H9 (cell line): ENCODE results near the gene GPR82. TPM values are rescaled to one million over a fixed set of nuclear protein-coding genes. Genes with fewer than 3 reads are reported as not detected.

Experiments
- DNase-seq: peaks from one replicate; pipeline ENCODE4 v3.0.0-alpha.2; 2017
- H2AFZ ChIP-seq: one replicate; pipeline ENCODE4 v1.6.1; 2013; ENCODE audit warnings: mild to moderate bottlenecking, low read length, control low read depth, moderate library complexity
- H2AK5ac ChIP-seq: 2 replicates; pipeline ENCODE4 v1.6.1; 2013; ENCODE audit warnings: low read length, control low read depth, mixed read lengths; ENCODE audit not compliant: insufficient read length
- H2BK120ac ChIP-seq: one replicate; pipeline ENCODE4 v1.6.1; 2013; ENCODE audit warnings: low read depth, mild to moderate bottlenecking, low read length, control low read depth, inconsistent platforms; ENCODE audit not compliant: poor library complexity, severe bottlenecking
- H2BK12ac ChIP-seq: 2 replicates; pipeline ENCODE4 v1.6.1; 2013; ENCODE audit warnings: low read length, control low read depth, mixed read lengths, low read depth; ENCODE audit not compliant: insufficient read length
- H2BK15ac ChIP-seq: 2 replicates; pipeline ENCODE4 v1.6.1; 2013; ENCODE audit warnings: low read depth, low read length, control low read depth
- H2BK20ac ChIP-seq: one replicate; pipeline ENCODE4 v1.6.1; 2013; ENCODE audit warnings: low read depth, mild to moderate bottlenecking, low read length, control low read depth, inconsistent platforms; ENCODE audit not compliant: poor library complexity, severe bottlenecking
- H2BK5ac ChIP-seq: 2 replicates; pipeline ENCODE4 v1.6.1; 2013; ENCODE audit warnings: low read length, control low read depth, mixed read lengths; ENCODE audit not compliant: insufficient read length
- H3K14ac ChIP-seq: 2 replicates; pipeline ENCODE4 v1.6.1; 2013; ENCODE audit warnings: low read length, control low read depth; ENCODE audit not compliant: insufficient read depth
- H3K18ac ChIP-seq: 2 replicates; pipeline ENCODE4 v1.6.1; 2013; ENCODE audit warnings: low read depth, mild to moderate bottlenecking, mixed read lengths, low read length, control low read depth; ENCODE audit not compliant: insufficient read length
- H3K23ac ChIP-seq: 2 replicates; pipeline ENCODE4 v1.6.1; 2013; ENCODE audit warnings: low read length, control low read depth, mixed read lengths, low read depth; ENCODE audit not compliant: insufficient read length
- H3K23me2 ChIP-seq: 2 replicates; pipeline ENCODE4 v1.6.1; 2013; ENCODE audit warnings: low read depth, mild to moderate bottlenecking, mixed read lengths, low read length, control low read depth; ENCODE audit not compliant: insufficient read length, poor library complexity, severe bottlenecking
- H3K27ac ChIP-seq: 2 replicates; pipeline ENCODE4 v1.5.1; 2013; ENCODE audit warnings: low read length, control low read depth, mixed read lengths, low read depth; ENCODE audit not compliant: insufficient read length
- H3K27me3 ChIP-seq: 2 replicates; pipeline ENCODE4 v1.6.1; 2013; ENCODE audit warnings: low read length, control low read depth, inconsistent platforms; ENCODE audit not compliant: insufficient read depth
- H3K4ac ChIP-seq: 2 replicates; pipeline ENCODE4 v1.6.1; 2013; ENCODE audit warnings: low read depth, mild to moderate bottlenecking, control low read depth, inconsistent platforms, low read length, moderate library complexity
- H3K4me1 ChIP-seq: 2 replicates; pipeline ENCODE4 v1.6.1; 2013; ENCODE audit warnings: low read length, control low read depth, inconsistent platforms; ENCODE audit not compliant: insufficient read depth
- H3K4me2 ChIP-seq: 2 replicates; pipeline ENCODE4 v1.6.1; 2013; ENCODE audit warnings: low read length, control low read depth, mixed read lengths; ENCODE audit not compliant: insufficient read length, insufficient read depth
- H3K56ac ChIP-seq: 2 replicates; pipeline ENCODE4 v1.6.1; 2013; ENCODE audit warnings: low read depth, mild to moderate bottlenecking, mixed read lengths, low read length, control low read depth; ENCODE audit not compliant: insufficient read length
- H3K79me1 ChIP-seq: 2 replicates; pipeline ENCODE4 v1.6.1; 2013; ENCODE audit warnings: low read depth, mild to moderate bottlenecking, moderate library complexity, low read length, control low read depth, inconsistent platforms; ENCODE audit not compliant: insufficient read depth, poor library complexity, severe bottlenecking
- H3K79me2 ChIP-seq: 2 replicates; pipeline ENCODE4 v1.6.1; 2013; ENCODE audit warnings: low read length, control low read depth, inconsistent platforms; ENCODE audit not compliant: insufficient read depth
- H3K9ac ChIP-seq: 2 replicates; pipeline ENCODE4 v1.6.1; 2013; ENCODE audit warnings: low read length, control low read depth, mixed read lengths; ENCODE audit not compliant: insufficient read length; ENCODE audit errors: extremely low read depth
- H3K9me3 ChIP-seq: one replicate; pipeline ENCODE4 v1.6.1; 2013; ENCODE audit warnings: low read depth, low read length, inconsistent platforms; ENCODE audit not compliant: control insufficient read depth
- H3T11ph ChIP-seq: one replicate; pipeline ENCODE4 v1.6.1; 2013; ENCODE audit warnings: mild to moderate bottlenecking, low read length, control low read depth, inconsistent platforms
- H4K20me1 ChIP-seq: one replicate; pipeline ENCODE4 v1.6.1; 2013; ENCODE audit not compliant: control insufficient read depth, insufficient read length, insufficient read depth
- H4K5ac ChIP-seq: 2 replicates; pipeline ENCODE4 v1.6.1; 2013; ENCODE audit warnings: low read depth, mild to moderate bottlenecking, mixed read lengths, low read length, control low read depth; ENCODE audit not compliant: insufficient read length
- H4K8ac ChIP-seq: replicated peaks from 2 replicates; pipeline ENCODE4 v1.6.1; 2013; ENCODE audit warnings: low read length, control low read depth, mixed read lengths, low read depth; ENCODE audit not compliant: insufficient read length
- H4K91ac ChIP-seq: 2 replicates; pipeline ENCODE4 v1.6.1; 2013; ENCODE audit warnings: low read depth, mild to moderate bottlenecking, moderate library complexity, mixed read lengths, low read length, control low read depth; ENCODE audit not compliant: insufficient read length
- H3K27ac Mint-ChIP-seq, 3 experiments: 2 replicates in 2 of 3; 3 replicates in 1 of 3; pipeline ENCODE4 v1.8.0; 2020 to 2021; ENCODE audit warnings: mixed read lengths in 3 of 3, mild to moderate bottlenecking in 1 of 3, moderate library complexity in 1 of 3
- H3K27me3 Mint-ChIP-seq: 2 replicates; pipeline ENCODE4 v1.8.0; 2021; ENCODE audit warnings: low read depth, mild to moderate bottlenecking, moderate library complexity, mixed read lengths
- H3K36me3 Mint-ChIP-seq, 3 experiments: 2 replicates in 2 of 3; 3 replicates in 1 of 3; pipeline ENCODE4 v1.8.0; 2020 to 2021; ENCODE audit warnings: low read depth in 3 of 3, mixed read lengths in 3 of 3; ENCODE audit not compliant: insufficient read depth in 1 of 3
- H3K4me1 Mint-ChIP-seq, 2 experiments: 2 replicates each; pipeline ENCODE4 v1.8.0; 2020; ENCODE audit warnings: mixed read lengths in 2 of 2
- H3K4me3 Mint-ChIP-seq, 2 experiments: 2 replicates in 1 of 2; 3 replicates in 1 of 2; pipeline ENCODE4 v1.8.0; 2020 to 2021; ENCODE audit warnings: mild to moderate bottlenecking in 2 of 2, mixed read lengths in 2 of 2, moderate library complexity in 1 of 2
- H3K9me3 Mint-ChIP-seq, 2 experiments: 2 replicates in 1 of 2; 3 replicates in 1 of 2; pipeline ENCODE4 v1.8.0; 2020; ENCODE audit warnings: mild to moderate bottlenecking in 2 of 2, mixed read lengths in 2 of 2, moderate library complexity in 1 of 2
- WGBS: extraction: QIAGEN DNeasy Blood & Tissue Kit; methylation state at CpG from one replicate; pipeline ENCODE4 v1.1.7; 2013; ENCODE audit warnings: missing lambda C conversion rate, low lambda C conversion rate, mixed read lengths; ENCODE audit not compliant: insufficient read length; ENCODE audit errors: extremely low coverage; 5-methylcytosine and 5-hydroxymethylcytosine counted together
- total RNA-seq: library from RNA; stranded (reverse); gene quantifications from 2 replicates; pipeline ENCODE4 v1.2.1, GENCODE V29; 2021
- TF ChIP-seq, protein P1 (sequence below): fragments of 200-600 bp; sonication (generic); conservative IDR thresholded peaks from 3 replicates; pipeline ENCODE4 v1.8.0; 2021; ENCODE audit warnings: antibody characterized with exemption, mild to moderate bottlenecking

The GPR82 gene
- total RNA-seq, 1 experiment from 2014 or later, result not detected

DNA sequence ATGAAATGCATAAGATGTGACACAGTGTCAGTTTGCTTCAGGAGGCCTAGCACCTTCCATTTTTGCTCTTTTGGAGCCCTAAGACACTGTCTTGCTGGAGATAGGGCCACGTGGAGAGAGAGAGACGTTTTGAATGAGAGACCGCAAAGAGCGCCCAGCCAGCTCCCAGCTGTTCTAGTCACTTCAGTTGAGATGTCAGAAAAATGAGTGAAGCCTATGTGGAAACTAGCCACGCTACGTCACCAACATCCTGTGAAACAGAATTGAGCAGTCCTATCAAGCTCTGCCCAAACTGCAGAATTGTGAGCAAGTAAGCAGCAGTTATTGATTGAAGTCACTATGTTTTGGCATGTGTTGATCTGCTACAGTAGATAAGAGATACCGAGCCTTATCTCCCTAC, 13.1 kb downstream of the GPR82 start:
- Histone ChIP-seq H2AFZ (no peak overlapping the region), H3K9ac (no peak overlapping the region), H3K27ac (no peak overlapping the region), H3K4ac (no peak overlapping the region), H4K91ac (no peak overlapping the region), H2AK5ac (no peak overlapping the region), H4K8ac (no peak overlapping the region), H3K18ac (no peak overlapping the region), H2BK15ac (no peak overlapping the region), H2BK120ac (no peak overlapping the region), H3K23ac (no peak overlapping the region), H2BK12ac (no peak overlapping the region), H3T11ph (no peak overlapping the region), H3K4me2 (no peak overlapping the region), H3K4me1 (peaks cover 3% of the 10 kb centered on the region; the same call in 1 of the 2 replicates), H3K79me2 (no peaks in the 10 kb centered on the region), H4K5ac (no peak overlapping the region), H3K9me3 (no peaks in the 10 kb centered on the region), H2BK5ac (no peak overlapping the region), H4K20me1 (no peaks in the 10 kb centered on the region), H2BK20ac (no peak overlapping the region), H3K79me1 (no peaks in the 10 kb centered on the region), H3K27me3 (no peaks in the 10 kb centered on the region), H3K14ac (no peak overlapping the region), H3K56ac (no peak overlapping the region), H3K23me2 (no peaks in the 10 kb centered on the region)
- Mint-ChIP-seq H3K9me3 (peaks cover 25 to 37% of the 10 kb centered on the region in 2 experiments), H3K27ac (no peak overlapping the region), H3K36me3 (peaks cover 0 to 5% (median 0%) of the 10 kb centered on the region in 3 experiments; a peak in 3 of 7 replicates), H3K27me3 (no peaks in the 10 kb centered on the region), H3K4me3 (no peak overlapping the region), H3K4me1 (peaks cover 19 to 26% of the 10 kb centered on the region in 2 experiments)
- no peak for DNase-seq
- TF ChIP-seq, protein P1, sequence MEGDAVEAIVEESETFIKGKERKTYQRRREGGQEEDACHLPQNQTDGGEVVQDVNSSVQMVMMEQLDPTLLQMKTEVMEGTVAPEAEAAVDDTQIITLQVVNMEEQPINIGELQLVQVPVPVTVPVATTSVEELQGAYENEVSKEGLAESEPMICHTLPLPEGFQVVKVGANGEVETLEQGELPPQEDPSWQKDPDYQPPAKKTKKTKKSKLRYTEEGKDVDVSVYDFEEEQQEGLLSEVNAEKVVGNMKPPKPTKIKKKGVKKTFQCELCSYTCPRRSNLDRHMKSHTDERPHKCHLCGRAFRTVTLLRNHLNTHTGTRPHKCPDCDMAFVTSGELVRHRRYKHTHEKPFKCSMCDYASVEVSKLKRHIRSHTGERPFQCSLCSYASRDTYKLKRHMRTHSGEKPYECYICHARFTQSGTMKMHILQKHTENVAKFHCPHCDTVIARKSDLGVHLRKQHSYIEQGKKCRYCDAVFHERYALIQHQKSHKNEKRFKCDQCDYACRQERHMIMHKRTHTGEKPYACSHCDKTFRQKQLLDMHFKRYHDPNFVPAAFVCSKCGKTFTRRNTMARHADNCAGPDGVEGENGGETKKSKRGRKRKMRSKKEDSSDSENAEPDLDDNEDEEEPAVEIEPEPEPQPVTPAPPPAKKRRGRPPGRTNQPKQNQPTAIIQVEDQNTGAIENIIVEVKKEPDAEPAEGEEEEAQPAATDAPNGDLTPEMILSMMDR, result no peak
- WGBS, result no CpG with 5 or more reads among the region's 7 CpGs
